ENCODE measurements around the gene APLP2. TPM values are rescaled to one million over a fixed set of nuclear protein-coding genes. Genes with fewer than 3 reads are reported as not detected.

The APLP2 gene
- total RNA-seq, 1 experiment from 2014 or later: 345 TPM

- no peak for TF ChIP-seq SMAD4 (CRISPR knock-in tag; IDR thresholded peaks at IDR 0.05)
- TF ChIP-seq ATF1 (CRISPR knock-in tag; IDR thresholded peaks at IDR 0.05): no peak
- no peak for TF ChIP-seq JUN (CRISPR knock-in tag; IDR thresholded peaks at IDR 0.05)
- no peak for TF ChIP-seq PRDM15 (CRISPR knock-in tag; IDR thresholded peaks at IDR 0.05)
Observed at GRCh38 chr11:130159139-130159538, 89.4 kb downstream of the APLP2 start (continued).

- H3K36me3 Mint-ChIP-seq: no peaks in the 10 kb centered on the region
- no peaks in the 10 kb centered on the region for H3K9me3 Mint-ChIP-seq
- no peak within 1 kb of the TSS for H3K27ac Mint-ChIP-seq
- ChIA-PET POLR2A (interaction anchor here (2.3 kb wide), 1 partner anchor 14 kb away, joined by 10 read pairs; no protein-coding TSS in a partner anchor), CTCF (interaction anchor here (0.7 to 5.1 kb wide), 3 partner anchors 14 to 186 kb away, joined by 3 to 34 read pairs (median 13); no protein-coding TSS in a partner anchor)
- peak; percentile 62 for ATAC-seq
- peak; percentile 61 for DNase-seq (ENCODE audit: low spot score)
- H3K4me3 Mint-ChIP-seq: peak within 1 kb of the TSS; percentile 79
- H3K4me1 Mint-ChIP-seq: peaks cover 46% of the 10 kb centered on the region
- peaks cover 55% of the 10 kb centered on the region for H3K27me3 Mint-ChIP-seq (ENCODE audit: low read depth)
- TF ChIP-seq NR1H2 (CRISPR knock-in tag; IDR thresholded peaks at IDR 0.05): no peak
- TF ChIP-seq ZNF416 (CRISPR knock-in tag; IDR thresholded peaks at IDR 0.05): no peak
- TF ChIP-seq ZNF317 (CRISPR knock-in tag; IDR thresholded peaks at IDR 0.05; ENCODE audit: borderline replicate concordance, low read depth): 0 out of 2 replicates have a peak, but pooled peaks have one; percentile 38
- 0 out of 2 replicates have a peak, but pooled peaks have one; percentile 34 for TF ChIP-seq ZNF263 (CRISPR knock-in tag; IDR thresholded peaks at IDR 0.05; ENCODE audit: low read depth)
- TF ChIP-seq ZNF219 (CRISPR knock-in tag; IDR thresholded peaks at IDR 0.05; ENCODE audit: borderline replicate concordance): no peak
- no peak for TF ChIP-seq ZNF138 (CRISPR knock-in tag; conservative IDR thresholded peaks at IDR 0.05)
- TF ChIP-seq ZBTB21 (CRISPR knock-in tag; IDR thresholded peaks at IDR 0.05; ENCODE audit: borderline replicate concordance): no peak
- TF ChIP-seq STAT6 (CRISPR knock-in tag; conservative IDR thresholded peaks at IDR 0.05; ENCODE audit: low read depth): no peak
- TF ChIP-seq ELF4 (CRISPR knock-in tag; IDR thresholded peaks at IDR 0.05; ENCODE audit: low read depth): no peak
- TF ChIP-seq ATF6 (CRISPR knock-in tag; IDR thresholded peaks at IDR 0.05): no peak
- no peak for TF ChIP-seq USF2 (CRISPR knock-in tag; IDR thresholded peaks at IDR 0.05)
- TF ChIP-seq NFATC4 (CRISPR knock-in tag; IDR thresholded peaks at IDR 0.05): no peak
- peak; percentile 78; the same call in 1 of the 2 replicates for TF ChIP-seq HMGXB4 (CRISPR knock-in tag; IDR thresholded peaks at IDR 0.05)
- no peak for TF ChIP-seq JUN (CRISPR knock-in tag; IDR thresholded peaks at IDR 0.05)
- TF ChIP-seq TEAD1 (CRISPR knock-in tag; IDR thresholded peaks at IDR 0.05): no peak
- no peak for TF ChIP-seq AFF4 (CRISPR knock-in tag; IDR thresholded peaks at IDR 0.05; ENCODE audit: borderline replicate concordance)
Observed at GRCh38 chr11:130159657-130160497, 90.2 kb downstream of the APLP2 start, which contains the start of gene ST14. Gene ST14 (plus strand): TSS chr11:130159782. CDS start chr11:130159980, 198 bp downstream.

Measured in WTC11 (cell line).